GF-D8 (cell line): ENCODE results near the gene TENT5C.

Experiments used
- DNase-seq: peaks from one replicate; lab custom pipeline; 2025; lab: John Stamatoyannopoulos, UW

The TENT5C gene

DNA sequence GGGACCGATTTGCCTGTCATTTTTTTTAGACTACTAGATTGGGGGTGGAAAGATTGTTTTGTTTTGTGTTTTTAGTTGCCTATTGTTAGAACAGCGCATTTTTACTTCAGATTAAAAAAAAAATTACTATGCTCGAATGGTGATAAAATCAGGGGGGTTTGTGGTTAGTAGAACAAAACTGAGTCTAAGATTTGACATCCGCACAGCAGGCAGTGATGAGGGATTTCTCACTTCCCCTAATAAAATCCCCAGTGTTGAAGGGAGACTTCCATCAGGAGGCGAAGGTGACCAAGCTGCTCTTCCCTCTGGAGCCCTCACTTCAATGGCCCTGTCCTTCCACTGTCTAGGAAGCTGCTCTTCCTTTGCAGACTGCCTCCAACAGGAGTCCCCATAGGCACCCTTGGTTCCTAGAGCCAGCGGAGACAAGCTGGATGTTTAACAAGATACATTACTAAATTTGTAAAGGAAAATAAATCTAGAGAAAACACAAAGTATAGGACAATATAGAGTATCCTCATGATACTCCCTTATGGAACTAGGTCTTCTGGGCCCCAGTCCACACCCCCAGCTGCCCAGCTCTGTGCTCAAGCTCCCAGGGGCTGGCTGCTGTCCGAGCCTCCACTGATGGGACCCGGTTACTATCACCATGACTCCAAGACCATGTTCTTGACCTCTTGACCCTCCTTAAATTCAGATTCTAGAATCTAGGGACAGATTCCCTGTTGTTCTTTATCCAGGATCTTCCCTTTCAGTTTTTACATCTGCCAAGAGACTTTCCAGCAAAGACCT is 31.0 kb downstream of the TENT5C start:
- no peak for DNase-seq

DNA sequence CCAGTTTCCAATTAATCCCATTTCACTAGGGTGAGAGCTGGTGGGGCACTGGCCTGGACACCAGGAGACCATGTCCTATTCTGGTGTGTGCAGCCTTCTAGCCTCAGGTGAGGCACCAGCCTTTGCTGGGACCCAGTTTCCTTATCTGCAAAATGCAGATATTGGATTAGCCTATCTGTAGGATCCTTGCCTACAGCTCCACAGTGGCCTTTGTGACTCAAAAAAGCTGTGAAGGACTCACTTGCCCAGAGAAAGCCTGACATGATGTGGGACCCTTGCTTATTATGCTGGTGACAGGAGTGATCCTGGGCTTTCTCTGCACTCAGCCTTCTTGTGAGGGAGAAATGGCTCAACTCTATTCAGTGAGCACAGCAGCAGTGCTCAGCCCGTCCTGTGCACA is 32.3 kb downstream of the TENT5C start:
- DNase-seq: no peak

DNA sequence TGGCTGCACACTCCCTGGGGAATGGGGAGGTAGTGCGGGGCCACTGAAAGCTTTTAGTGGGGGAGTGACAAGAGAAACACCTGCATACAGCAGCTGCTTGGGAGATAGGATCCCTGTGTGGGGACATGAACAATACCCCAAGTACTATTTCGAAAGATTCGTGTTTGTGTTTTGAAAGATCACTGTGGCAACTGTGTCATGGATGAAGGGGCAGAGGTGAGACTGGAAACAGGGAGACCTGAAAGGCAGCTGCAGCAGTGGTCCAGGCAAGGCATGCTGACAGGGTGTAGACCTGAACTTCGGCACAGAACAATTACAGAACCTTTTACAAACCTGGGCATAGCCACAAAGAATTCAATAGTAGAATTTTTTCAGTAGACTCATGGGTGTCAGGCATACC is 32.9 kb downstream of the TENT5C start:
- DNase-seq: no peak

DNA sequence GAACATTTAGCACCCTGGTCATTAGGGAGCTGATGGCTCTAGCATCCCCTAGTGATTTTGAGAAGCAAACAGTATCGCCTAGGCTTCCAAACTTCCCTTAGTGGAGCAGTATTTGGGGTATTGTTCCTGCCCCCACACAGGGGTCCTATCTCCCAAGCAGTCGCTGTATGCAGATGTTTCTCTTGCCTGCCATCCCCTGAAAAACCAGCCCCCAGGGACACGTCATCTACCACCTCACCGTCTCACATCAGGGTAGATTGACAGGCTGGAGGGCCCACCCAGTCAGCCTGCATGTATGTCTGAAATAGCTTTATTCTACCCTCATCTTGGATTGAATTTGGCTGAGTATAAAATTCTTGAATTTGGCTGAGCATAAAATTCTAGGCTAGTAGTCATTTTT is 33.9 kb downstream of the TENT5C start:
- no peak for DNase-seq

DNA sequence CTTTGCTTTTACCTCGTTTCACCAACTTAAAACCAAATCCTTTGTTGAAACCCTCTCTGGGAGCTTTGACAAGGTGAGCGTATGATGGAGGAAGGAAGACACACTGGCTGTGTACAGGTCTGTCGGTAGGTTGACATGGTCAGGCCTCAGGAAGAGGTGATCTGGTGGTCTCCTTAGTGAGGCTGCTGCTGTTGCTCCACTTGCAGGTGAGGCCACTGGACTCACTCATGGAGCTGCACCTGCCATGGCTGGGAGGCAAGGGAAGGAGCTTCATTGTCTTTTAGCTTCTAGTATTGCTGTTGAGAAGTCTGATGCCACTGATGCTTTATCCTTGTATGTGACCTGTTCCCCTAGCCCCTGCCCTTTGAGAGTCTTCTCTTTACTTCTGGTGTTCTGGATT is 35.7 kb downstream of the TENT5C start:
- DNase-seq: no peak

DNA sequence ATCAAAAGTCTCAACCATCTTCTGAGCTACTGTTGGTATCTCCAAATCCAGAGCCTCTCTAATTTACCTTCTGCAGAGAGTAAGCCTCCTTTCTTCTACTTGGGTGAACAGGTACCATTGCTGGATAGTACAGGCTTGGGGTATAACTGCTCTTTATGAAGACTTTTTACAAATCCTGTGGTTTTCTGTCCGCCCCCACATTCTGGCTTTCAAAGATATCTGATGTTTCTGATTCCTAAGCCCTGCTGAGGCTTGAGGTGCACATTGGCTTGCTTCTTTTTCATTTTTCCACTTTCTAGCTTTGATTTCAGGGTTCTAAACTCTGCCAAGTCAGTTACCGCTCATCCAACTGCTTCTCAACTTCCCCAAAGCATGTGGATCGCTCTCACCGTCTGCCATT is 37.1 kb downstream of the TENT5C start:
- DNase-seq: no peak

DNA sequence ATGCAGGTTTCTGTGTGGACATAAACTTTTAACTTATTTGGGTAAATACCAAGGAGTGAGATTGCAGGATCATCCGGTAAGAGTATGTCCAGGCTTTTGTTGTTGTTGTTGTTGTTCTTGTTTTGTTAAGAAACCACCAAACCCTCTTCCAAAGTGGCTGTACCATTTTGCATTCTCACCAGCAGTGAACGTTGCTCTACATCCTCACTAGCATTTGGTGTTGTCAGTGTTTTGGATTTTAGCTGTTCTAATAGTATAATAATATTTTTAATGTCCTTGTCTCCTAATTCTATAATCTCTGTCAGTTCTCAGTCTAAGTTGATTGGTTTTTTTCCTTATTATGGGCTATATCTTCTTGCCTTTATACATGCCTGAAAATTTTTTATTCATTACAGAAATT is 37.8 kb downstream of the TENT5C start:
- no peak for DNase-seq

DNA sequence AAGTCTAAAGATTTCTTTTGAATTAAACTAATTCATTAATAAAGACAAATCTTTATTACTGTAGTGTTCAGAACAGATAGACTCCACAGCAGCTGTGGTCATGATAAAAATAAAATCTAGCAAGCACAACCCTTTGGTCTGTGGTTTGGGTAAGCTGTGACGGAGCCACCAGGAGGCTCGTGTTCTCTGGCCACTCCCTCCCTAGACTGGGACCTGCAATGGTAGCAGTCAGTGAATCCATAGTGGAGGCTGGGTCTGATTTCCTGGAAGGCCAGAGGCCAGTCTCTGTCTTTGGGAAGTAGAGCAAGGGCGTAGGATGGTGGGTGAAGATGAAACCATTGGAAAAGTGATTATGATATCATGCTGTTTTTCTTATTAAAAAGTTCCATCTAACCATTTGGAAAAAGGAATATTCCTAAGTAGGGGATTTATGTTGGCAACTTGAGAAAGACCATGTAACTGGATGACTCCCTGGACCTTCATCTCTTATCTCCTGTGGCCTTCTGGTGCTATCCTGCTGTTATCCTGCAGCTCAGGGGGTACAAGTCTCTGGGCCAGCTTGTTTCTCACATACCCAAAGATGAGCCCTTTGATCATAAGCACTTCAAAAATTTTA is 39.0 kb downstream of the TENT5C start:
- DNase-seq: no peak

DNA sequence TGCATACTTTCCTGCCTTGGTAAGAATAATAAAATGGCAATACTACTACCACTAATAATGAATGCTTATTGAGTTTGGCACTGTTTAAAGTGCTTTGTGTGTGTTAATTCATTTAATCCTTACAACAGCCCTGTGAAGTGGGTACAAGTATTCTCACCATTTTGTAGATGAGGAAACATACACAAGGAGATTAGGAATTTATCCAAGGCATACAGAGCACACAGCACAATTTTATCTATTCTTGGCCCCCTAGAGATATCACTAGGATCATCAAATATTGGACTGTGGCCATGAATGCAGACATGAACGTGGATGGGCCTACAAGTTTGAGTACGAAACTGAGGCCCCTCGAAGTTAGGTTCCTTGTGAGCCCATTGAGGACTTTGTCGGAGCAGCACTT is 39.5 kb downstream of the TENT5C start:
- DNase-seq: no peak

DNA sequence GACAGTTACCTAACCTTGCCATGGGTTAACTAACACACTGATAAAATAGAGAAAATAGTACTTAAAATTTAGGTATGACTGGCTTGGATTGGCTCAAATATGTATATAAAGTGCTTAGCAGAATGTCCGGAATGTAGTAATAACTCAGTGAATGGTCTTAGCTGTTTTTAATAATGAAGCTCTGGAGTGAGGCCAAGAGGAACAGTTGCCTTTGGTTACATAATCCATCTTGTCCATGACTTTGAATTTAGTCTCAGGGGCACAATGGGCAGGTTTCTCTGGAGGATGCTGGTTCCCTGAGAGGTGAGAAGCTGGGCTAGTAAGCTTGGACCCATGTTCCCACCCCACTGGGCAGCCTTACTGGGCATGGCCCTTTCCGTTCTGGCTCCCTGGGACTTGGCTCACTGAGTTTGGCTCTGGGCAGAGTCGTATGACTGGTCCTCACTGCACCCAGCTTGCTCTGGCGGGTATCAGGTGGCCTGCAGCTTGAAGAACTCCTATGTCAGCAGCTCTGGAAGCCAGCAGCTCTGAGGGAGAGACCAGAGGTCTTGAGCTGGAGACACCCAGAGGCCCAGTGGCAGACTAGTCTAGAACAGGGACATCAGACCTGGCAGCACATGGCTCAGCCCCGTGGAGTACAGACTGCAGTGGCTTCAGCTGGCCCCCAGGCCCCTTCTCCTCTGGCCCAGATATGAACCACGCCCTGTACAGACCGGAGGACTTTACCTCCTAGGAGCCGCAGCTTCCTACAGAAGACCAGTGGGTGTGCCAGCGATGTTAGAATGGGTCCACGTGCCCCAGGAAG is 40.4 kb downstream of the TENT5C start:
- DNase-seq: no peak

DNA sequence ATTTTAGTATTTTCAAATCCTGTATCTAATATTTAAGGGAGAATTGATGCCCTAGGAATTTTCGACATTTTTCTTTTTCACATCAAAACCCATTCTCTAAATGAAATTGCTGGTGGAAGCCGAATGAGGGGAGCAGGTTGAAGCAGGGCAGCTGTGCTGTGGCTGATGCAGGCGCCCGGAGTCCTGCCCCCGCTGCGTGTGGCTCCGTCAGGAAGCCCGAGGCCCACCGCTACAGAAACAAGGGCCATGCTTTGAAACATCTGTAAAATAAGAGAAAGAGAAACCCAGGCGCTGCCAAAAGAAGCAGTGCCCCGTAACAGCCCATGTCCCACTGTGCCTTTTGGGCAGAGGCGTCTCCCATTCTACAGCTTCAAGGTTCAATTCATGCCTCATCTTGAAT is 41.1 kb downstream of the TENT5C start:
- DNase-seq: no peak

DNA sequence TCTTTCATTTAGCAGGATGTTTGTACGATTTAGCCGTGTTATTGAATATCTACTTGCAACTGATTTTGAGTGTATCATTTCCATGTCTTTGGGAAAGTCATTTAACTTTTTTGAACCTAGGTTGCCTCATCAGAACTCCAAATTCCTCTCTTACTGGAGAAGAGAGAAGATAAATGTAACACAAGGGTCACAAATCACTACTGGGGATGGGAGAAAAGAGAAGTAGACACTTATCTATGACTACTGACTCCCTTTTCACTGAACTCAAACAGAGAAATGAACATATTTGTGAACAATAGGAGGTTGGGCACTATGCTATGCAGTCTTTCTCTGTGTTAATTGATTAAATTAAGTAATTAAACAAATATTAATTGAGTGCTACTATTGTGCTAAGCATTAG is 42.2 kb downstream of the TENT5C start:
- DNase-seq: no peak

DNA sequence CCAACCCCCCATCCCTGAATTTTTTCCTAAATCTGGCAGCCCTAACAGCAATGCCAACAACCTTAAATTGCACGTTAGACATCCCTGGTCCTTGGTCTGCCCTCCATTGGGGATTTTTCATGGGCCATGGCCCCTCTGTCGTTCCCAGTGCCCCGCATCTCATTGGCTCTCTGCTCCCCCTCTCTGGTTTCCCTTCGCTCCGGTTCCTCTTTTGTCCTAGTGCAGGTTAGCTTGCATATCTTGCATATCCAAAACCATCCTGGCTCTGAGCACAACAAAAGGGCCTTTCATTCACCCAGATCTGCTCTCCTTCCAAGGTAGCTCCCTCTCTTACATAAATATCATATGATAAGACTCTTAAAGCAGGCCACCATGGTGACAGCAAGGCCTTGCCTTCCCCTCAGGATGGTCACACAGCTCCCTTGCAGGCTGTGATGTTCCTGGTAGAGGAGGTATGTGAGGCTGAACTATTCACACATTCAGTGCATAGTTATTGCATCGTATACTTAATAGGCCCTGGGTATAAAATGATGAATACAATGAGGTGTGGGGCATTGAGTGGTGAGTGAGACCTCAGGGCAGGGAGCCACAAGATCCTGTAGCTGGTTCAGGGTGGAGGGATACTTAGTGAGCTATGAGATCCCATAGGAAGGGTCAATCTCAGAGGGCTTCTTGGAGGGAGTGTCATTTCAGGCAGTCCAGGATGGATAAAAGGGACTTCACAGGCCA is 45.2 kb downstream of the TENT5C start:
- DNase-seq: no peak

DNA sequence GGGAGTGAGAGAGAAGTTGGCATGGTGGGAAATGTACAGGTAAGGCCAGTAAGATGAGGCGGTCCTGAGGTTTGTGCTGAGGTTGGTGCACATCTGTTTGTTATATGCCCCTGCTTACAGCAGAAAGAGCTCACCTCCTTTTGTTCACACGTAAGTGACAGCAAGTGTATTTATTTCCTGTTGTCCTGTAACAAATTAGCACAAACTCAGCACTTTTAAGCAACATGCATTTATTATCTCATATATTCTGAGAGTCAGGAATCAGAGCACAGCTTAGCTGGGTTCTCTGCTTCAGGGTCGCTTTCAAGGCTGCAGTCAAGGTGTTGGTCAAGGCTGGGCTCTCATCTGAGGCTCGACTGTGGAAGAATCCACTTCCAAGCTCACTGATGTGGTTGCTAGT is 45.8 kb downstream of the TENT5C start:
- no peak for DNase-seq

DNA sequence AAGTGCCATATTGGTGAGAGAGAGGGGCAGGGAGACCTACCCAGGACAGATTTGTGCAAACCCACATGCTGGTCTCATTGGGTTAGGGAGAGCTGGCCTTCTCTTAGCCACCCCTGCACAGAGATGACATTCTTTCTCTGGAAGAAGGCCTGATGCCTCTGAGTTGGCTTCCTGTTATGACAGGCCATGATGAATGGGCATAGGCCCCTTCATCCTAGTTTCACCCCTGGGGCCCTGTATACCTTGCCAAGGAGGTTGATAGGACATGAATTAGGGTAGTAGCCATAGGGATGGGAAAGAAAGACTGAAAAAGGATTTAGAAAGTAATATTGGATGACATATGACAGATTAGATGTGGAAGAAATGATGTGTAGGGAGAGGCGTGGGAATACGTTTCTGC is 46.6 kb downstream of the TENT5C start:
- DNase-seq: no peak

DNA sequence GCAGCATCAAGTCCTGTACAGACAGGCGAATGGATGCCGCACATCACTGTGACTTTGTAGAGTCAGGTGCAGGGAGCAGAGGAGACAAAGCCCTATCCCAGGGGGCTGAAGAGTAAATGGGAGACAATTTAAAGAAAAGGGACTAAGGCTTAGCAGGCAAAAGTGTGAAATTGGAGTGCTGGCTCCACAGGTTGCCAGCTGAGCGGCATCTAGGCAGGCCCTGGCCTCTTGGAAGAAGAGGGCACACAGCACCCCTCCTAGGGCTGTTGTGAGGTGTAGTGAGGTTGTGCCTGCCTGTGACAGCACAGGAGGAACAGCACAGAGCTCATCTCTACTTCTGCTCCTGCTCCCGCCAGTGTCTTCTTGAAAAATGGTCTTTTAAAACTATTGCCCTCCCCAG is 47.3 kb downstream of the TENT5C start:
- no peak for DNase-seq

DNA sequence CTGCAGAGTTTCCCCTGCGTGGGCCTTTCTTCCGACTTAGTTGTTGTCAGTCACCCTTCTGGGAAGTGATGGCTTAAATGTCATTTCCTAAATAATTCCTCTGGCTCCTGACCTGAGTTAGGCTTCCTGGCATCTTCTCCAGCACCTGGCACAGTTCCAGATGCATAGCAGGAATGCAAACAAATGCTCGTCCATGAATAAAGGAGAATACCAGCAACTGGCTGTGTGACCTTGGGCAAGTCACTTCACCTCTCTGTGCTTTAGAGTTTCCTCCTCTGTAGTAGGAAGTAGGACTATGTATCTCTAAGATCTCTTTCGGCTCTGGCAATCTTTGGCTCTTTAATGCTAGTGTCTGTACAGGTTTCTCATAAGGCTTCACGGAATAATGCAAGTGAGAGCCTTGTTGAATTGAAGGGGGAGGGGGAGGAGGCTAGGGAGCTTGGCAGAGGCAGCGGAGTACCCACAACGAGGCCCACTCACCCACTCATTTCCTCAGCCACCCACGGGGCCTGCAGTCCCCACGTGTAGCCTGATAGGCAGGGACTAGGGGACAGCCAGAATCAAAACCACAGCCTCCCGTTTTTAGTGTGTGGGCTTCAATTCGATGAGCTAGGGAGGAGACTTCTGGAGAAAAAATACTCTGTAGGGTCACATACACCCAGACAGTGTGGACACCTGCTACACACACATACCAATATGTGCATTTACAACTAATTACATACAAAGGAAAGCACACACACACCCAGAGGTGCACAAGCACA is 48.1 kb downstream of the TENT5C start:
- DNase-seq: no peak

DNA sequence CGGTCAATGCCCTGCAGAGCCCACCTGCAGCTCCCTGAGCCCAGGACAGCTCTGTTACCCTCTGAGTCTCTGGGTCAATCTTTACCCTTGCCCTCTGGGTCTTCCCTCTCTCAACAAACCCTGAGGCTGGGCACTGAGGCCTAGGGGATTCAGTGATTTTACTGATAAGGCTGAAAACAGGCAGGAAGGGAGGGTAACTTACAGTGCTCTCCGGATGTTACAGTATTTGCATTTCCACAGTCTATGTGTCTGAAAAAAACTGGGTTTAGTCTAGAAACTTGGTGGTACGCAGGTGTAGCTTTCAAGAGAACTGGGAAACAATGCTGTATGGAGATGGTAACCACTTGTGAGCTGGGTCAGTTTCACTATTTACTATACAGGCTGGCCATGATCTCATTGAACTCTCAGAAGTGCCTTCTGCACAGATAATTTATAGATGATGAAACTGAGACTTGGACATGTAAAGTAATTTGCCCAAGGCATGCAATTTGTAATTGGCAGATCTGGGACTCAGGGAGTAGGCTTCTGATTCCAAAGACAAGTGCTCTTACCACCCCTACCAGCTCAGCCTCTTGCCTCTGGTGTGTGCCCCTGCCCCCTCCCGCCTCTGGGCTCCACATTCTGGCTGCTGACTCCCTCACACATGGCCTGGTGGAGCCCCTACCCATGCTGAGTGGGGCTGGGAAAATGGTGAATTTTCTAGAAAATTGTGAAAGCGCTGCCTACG is 48.8 kb downstream of the TENT5C start:
- peak; percentile 51 for DNase-seq

DNA sequence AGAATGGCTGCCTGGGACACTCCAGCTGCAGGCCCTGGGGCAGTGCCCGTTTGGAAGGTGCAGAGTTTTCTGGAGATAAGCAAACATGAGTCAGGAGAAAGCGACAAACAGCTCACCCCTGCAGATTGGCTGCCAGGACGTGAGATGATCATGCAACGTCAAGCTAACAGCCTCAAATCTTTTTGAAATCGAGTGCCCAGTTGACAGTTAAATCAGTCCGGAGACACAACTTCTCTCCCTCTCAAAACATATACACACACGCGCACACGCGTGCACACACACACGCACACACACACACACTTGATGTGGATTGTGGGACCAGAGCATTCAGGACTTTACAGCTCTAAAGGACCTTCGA is 49.4 kb downstream of the TENT5C start:
- DNase-seq: no peak

DNA sequence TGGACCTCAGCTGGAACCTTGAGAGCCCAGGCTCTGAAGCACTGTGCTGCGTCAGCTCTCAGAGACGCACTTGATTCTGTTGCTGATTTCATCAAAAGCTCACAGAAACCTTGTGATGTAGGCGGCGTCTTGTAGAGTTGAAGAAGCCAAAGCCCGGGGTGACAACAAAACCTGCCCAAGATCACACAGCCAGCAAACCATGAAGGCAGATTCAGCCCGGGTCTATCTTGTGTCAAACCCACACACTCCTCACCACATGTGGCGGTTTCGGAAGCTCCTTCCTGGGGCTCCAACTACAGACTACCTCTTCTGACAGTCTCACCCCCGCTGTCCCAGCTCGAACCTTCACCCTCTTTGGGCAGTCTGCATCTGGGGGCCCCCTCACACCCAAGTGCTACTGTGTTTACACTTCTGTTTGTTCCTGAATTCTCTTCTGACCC is 50.4 kb downstream of the TENT5C start:
- no peak for DNase-seq

DNA sequence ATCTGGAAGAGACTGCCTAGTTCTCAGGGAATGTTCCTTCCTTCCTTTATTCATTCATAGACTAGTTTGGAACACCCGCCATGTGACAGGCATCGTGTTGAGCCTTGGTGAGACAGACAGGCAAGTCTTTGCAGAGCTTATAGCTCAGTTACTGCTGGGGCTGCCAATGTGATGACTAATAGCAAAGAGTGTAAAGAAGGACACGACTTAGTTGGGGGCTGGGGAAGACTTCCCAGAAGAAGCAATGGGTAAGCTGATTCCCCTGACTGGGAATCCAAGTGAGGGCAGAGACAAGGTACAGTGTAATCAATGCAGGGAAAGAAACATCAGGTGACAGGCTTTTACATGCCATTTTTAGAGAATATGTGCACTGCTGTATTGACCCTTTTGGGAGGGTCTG is 51.2 kb downstream of the TENT5C start:
- no peak for DNase-seq
